ENCODE data around the gene SIX2.
A peak's percentile ranks its signal among the peaks of the same experiment; 100 is the strongest.

Gene SIX2

GRCh38 chr2:45006041-45006941 lies 3.0 kb downstream of the SIX2 start:
- Histone ChIP-seq H3K36me3 (peaks cover 0 to 10% (median 0%) of the 10 kb centered on the region in 11 experiments; a peak in 5 of 22 replicates), H3K9ac (no peak overlapping the region), H4K20me1 (peaks cover 0 to 3% (median 0%) of the 10 kb centered on the region in 11 experiments; a peak in 1 of 22 replicates), H3K27ac (no peak overlapping the region), H3K4me1 (peaks cover 3 to 7% (median 6%) of the 10 kb centered on the region in 10 experiments; a peak in 14 of 20 replicates), H3K4me3 (no peak overlapping the region), H3K4me2 (no peak overlapping the region), H3K27me3 (peaks cover 100% of the 10 kb centered on the region in 11 experiments), H3K9me3 (replicated peaks in 1 of 11) (peaks cover 65 to 87% (median 80%) of the 10 kb centered on the region in 11 experiments)
- TF ChIP-seq Cebpa-rat (IDR thresholded peaks at IDR 0.05) = no peak

GRCh38 chr2:45005261-45006002 lies 3.8 kb downstream of the SIX2 start:
- Histone ChIP-seq H3K27ac (no peak overlapping the region), H3K9me3 (replicated peaks in 1 of 11) (peaks cover 61 to 85% (median 75%) of the 10 kb centered on the region in 11 experiments), H3K4me2 (no peak overlapping the region), H3K4me3 (no peak overlapping the region), H3K4me1 (peaks cover 6 to 16% (median 14%) of the 10 kb centered on the region in 10 experiments; a peak in 14 of 20 replicates), H3K9ac (no peak overlapping the region), H3K36me3 (peaks cover 0 to 10% (median 0%) of the 10 kb centered on the region in 11 experiments; a peak in 5 of 22 replicates), H4K20me1 (peaks cover 0 to 5% (median 0%) of the 10 kb centered on the region in 11 experiments; a peak in 2 of 22 replicates), H3K27me3 (peaks cover 100% of the 10 kb centered on the region in 11 experiments)
- no peak for TF ChIP-seq Cebpa-rat (IDR thresholded peaks at IDR 0.05)

- Histone ChIP-seq H3K4me2 (no peak overlapping the region), H3K4me1 (peaks cover 6 to 16% (median 14%) of the 10 kb centered on the region in 10 experiments; a peak in 14 of 20 replicates), H4K20me1 (peaks cover 0 to 9% (median 0%) of the 10 kb centered on the region in 11 experiments; a peak in 2 of 22 replicates), H3K27me3 (peaks cover 100% of the 10 kb centered on the region in 11 experiments), H3K9ac (no peak overlapping the region), H3K4me3 (no peak overlapping the region), H3K36me3 (peaks cover 0 to 10% (median 0%) of the 10 kb centered on the region in 11 experiments; a peak in 5 of 22 replicates), H3K9me3 (replicated peaks in 1 of 11) (peaks cover 61 to 85% (median 74%) of the 10 kb centered on the region in 11 experiments), H3K27ac (no peak overlapping the region)
- TF ChIP-seq Cebpa-rat (IDR thresholded peaks at IDR 0.05) = no peak
These were observed 4.6 kb downstream of the SIX2 start for GRCh38 chr2:45004562-45005191.

GRCh38 chr2:45003579-45004551 lies 5.4 kb downstream of the SIX2 start:
- Histone ChIP-seq H3K4me2 (no peak overlapping the region), H3K27ac (no peak overlapping the region), H3K9ac (no peak overlapping the region), H4K20me1 (peaks cover 0 to 9% (median 0%) of the 10 kb centered on the region in 11 experiments; a peak in 2 of 22 replicates), H3K4me3 (no peak overlapping the region), H3K36me3 (peaks cover 0 to 8% (median 0%) of the 10 kb centered on the region in 11 experiments; a peak in 5 of 22 replicates), H3K27me3 (peaks cover 100% of the 10 kb centered on the region in 11 experiments), H3K9me3 (replicated peaks in 1 of 11) (peaks cover 56 to 82% (median 69%) of the 10 kb centered on the region in 11 experiments), H3K4me1 (peaks cover 6 to 16% (median 14%) of the 10 kb centered on the region in 10 experiments; a peak in 14 of 20 replicates)
- TF ChIP-seq Cebpa-rat (IDR thresholded peaks at IDR 0.05) = no peak

- H3K9me3 ChIP-seq (replicated peaks in 1 of 11) = peaks cover 44 to 79% (median 61%) of the 10 kb centered on the region in 11 experiments
- H3K27ac ChIP-seq = no peak overlapping the region
- H3K4me2 ChIP-seq = no peak overlapping the region
- no peak overlapping the region for H3K4me3 ChIP-seq
- no peak overlapping the region for H3K9ac ChIP-seq
- H3K36me3 ChIP-seq = no peaks in the 10 kb centered on the region
- TF ChIP-seq Cebpa-rat (IDR thresholded peaks at IDR 0.05) = no peak
- H4K20me1 ChIP-seq = peaks cover 0 to 9% (median 0%) of the 10 kb centered on the region in 11 experiments; a peak in 2 of 22 replicates
- H3K4me1 ChIP-seq = peaks cover 6 to 16% (median 14%) of the 10 kb centered on the region in 10 experiments; a peak in 14 of 20 replicates
- peaks cover 96 to 100% (median 98%) of the 10 kb centered on the region in 11 experiments for H3K27me3 ChIP-seq
These were observed 6.6 kb downstream of the SIX2 start for GRCh38 chr2:45002686-45003085.

GRCh38 chr2:45001869-45002385 lies 7.3 kb downstream of the SIX2 start:
- TF ChIP-seq Cebpa-rat (IDR thresholded peaks at IDR 0.05) = no peak
- H4K20me1 ChIP-seq = peaks cover 0 to 9% (median 0%) of the 10 kb centered on the region in 11 experiments; a peak in 2 of 22 replicates
- H3K9ac ChIP-seq = no peak overlapping the region
- H3K27ac ChIP-seq = no peak overlapping the region
- peaks cover 6 to 16% (median 14%) of the 10 kb centered on the region in 10 experiments; a peak in 14 of 20 replicates for H3K4me1 ChIP-seq
- peak overlapping the region; percentile 48 to 92 (median 74); a peak in 21 of 22 replicates for H3K4me2 ChIP-seq
- H3K27me3 ChIP-seq = peaks cover 89 to 97% (median 91%) of the 10 kb centered on the region in 11 experiments
- peak overlapping the region in 8 of 10 experiments; percentile 39 to 63 (median 50); a peak in 11 of 20 replicates for H3K4me3 ChIP-seq
- peaks cover 37 to 74% (median 53%) of the 10 kb centered on the region in 11 experiments for H3K9me3 ChIP-seq (replicated peaks in 1 of 11)
- H3K36me3 ChIP-seq = no peaks in the 10 kb centered on the region

Measured in BLaER1 treated with 17β-estradiol and CSF1 and Interleukin-3, amounts not matched to agents 10 nM and 100 nM (cell line).